H9 (cell line): Measurements from ENCODE around the gene PTGES2. TPM values are rescaled to one million over a fixed set of nuclear protein-coding genes. Genes with fewer than 3 reads are reported as not detected.

Experiments used
- DNase-seq: peaks from one replicate; pipeline ENCODE4 v3.0.0-alpha.2; 2017
- H2AFZ ChIP-seq: one replicate; pipeline ENCODE4 v1.6.1; 2013; ENCODE audit warnings: mild to moderate bottlenecking, low read length, control low read depth, moderate library complexity
- H2AK5ac ChIP-seq: 2 replicates; pipeline ENCODE4 v1.6.1; 2013; ENCODE audit warnings: low read length, control low read depth, mixed read lengths; ENCODE audit not compliant: insufficient read length
- H2BK120ac ChIP-seq: one replicate; pipeline ENCODE4 v1.6.1; 2013; ENCODE audit warnings: low read depth, mild to moderate bottlenecking, low read length, control low read depth, inconsistent platforms; ENCODE audit not compliant: poor library complexity, severe bottlenecking
- H2BK12ac ChIP-seq: 2 replicates; pipeline ENCODE4 v1.6.1; 2013; ENCODE audit warnings: low read length, control low read depth, mixed read lengths, low read depth; ENCODE audit not compliant: insufficient read length
- H2BK15ac ChIP-seq: 2 replicates; pipeline ENCODE4 v1.6.1; 2013; ENCODE audit warnings: low read depth, low read length, control low read depth
- H2BK20ac ChIP-seq: one replicate; pipeline ENCODE4 v1.6.1; 2013; ENCODE audit warnings: low read depth, mild to moderate bottlenecking, low read length, control low read depth, inconsistent platforms; ENCODE audit not compliant: poor library complexity, severe bottlenecking
- H2BK5ac ChIP-seq: 2 replicates; pipeline ENCODE4 v1.6.1; 2013; ENCODE audit warnings: low read length, control low read depth, mixed read lengths; ENCODE audit not compliant: insufficient read length
- H3K14ac ChIP-seq: 2 replicates; pipeline ENCODE4 v1.6.1; 2013; ENCODE audit warnings: low read length, control low read depth; ENCODE audit not compliant: insufficient read depth
- H3K18ac ChIP-seq: 2 replicates; pipeline ENCODE4 v1.6.1; 2013; ENCODE audit warnings: low read depth, mild to moderate bottlenecking, mixed read lengths, low read length, control low read depth; ENCODE audit not compliant: insufficient read length
- H3K23ac ChIP-seq: 2 replicates; pipeline ENCODE4 v1.6.1; 2013; ENCODE audit warnings: low read length, control low read depth, mixed read lengths, low read depth; ENCODE audit not compliant: insufficient read length
- H3K23me2 ChIP-seq: 2 replicates; pipeline ENCODE4 v1.6.1; 2013; ENCODE audit warnings: low read depth, mild to moderate bottlenecking, mixed read lengths, low read length, control low read depth; ENCODE audit not compliant: insufficient read length, poor library complexity, severe bottlenecking
- H3K27ac ChIP-seq: 2 replicates; pipeline ENCODE4 v1.5.1; 2013; ENCODE audit warnings: low read length, control low read depth, mixed read lengths, low read depth; ENCODE audit not compliant: insufficient read length
- H3K27me3 ChIP-seq: 2 replicates; pipeline ENCODE4 v1.6.1; 2013; ENCODE audit warnings: low read length, control low read depth, inconsistent platforms; ENCODE audit not compliant: insufficient read depth
- H3K4ac ChIP-seq: 2 replicates; pipeline ENCODE4 v1.6.1; 2013; ENCODE audit warnings: low read depth, mild to moderate bottlenecking, control low read depth, inconsistent platforms, low read length, moderate library complexity
- H3K4me1 ChIP-seq: 2 replicates; pipeline ENCODE4 v1.6.1; 2013; ENCODE audit warnings: low read length, control low read depth, inconsistent platforms; ENCODE audit not compliant: insufficient read depth
- H3K4me2 ChIP-seq: 2 replicates; pipeline ENCODE4 v1.6.1; 2013; ENCODE audit warnings: low read length, control low read depth, mixed read lengths; ENCODE audit not compliant: insufficient read length, insufficient read depth
- H3K56ac ChIP-seq: 2 replicates; pipeline ENCODE4 v1.6.1; 2013; ENCODE audit warnings: low read depth, mild to moderate bottlenecking, mixed read lengths, low read length, control low read depth; ENCODE audit not compliant: insufficient read length
- H3K79me1 ChIP-seq: 2 replicates; pipeline ENCODE4 v1.6.1; 2013; ENCODE audit warnings: low read depth, mild to moderate bottlenecking, moderate library complexity, low read length, control low read depth, inconsistent platforms; ENCODE audit not compliant: insufficient read depth, poor library complexity, severe bottlenecking
- H3K79me2 ChIP-seq: 2 replicates; pipeline ENCODE4 v1.6.1; 2013; ENCODE audit warnings: low read length, control low read depth, inconsistent platforms; ENCODE audit not compliant: insufficient read depth
- H3K9ac ChIP-seq: 2 replicates; pipeline ENCODE4 v1.6.1; 2013; ENCODE audit warnings: low read length, control low read depth, mixed read lengths; ENCODE audit not compliant: insufficient read length; ENCODE audit errors: extremely low read depth
- H3K9me3 ChIP-seq: one replicate; pipeline ENCODE4 v1.6.1; 2013; ENCODE audit warnings: low read depth, low read length, inconsistent platforms; ENCODE audit not compliant: control insufficient read depth
- H3T11ph ChIP-seq: one replicate; pipeline ENCODE4 v1.6.1; 2013; ENCODE audit warnings: mild to moderate bottlenecking, low read length, control low read depth, inconsistent platforms
- H4K20me1 ChIP-seq: one replicate; pipeline ENCODE4 v1.6.1; 2013; ENCODE audit not compliant: control insufficient read depth, insufficient read length, insufficient read depth
- H4K5ac ChIP-seq: 2 replicates; pipeline ENCODE4 v1.6.1; 2013; ENCODE audit warnings: low read depth, mild to moderate bottlenecking, mixed read lengths, low read length, control low read depth; ENCODE audit not compliant: insufficient read length
- H4K8ac ChIP-seq: replicated peaks from 2 replicates; pipeline ENCODE4 v1.6.1; 2013; ENCODE audit warnings: low read length, control low read depth, mixed read lengths, low read depth; ENCODE audit not compliant: insufficient read length
- H4K91ac ChIP-seq: 2 replicates; pipeline ENCODE4 v1.6.1; 2013; ENCODE audit warnings: low read depth, mild to moderate bottlenecking, moderate library complexity, mixed read lengths, low read length, control low read depth; ENCODE audit not compliant: insufficient read length
- H3K27ac Mint-ChIP-seq, 3 experiments: 2 replicates in 2 of 3; 3 replicates in 1 of 3; pipeline ENCODE4 v1.8.0; 2020 to 2021; ENCODE audit warnings: mixed read lengths in 3 of 3, mild to moderate bottlenecking in 1 of 3, moderate library complexity in 1 of 3
- H3K27me3 Mint-ChIP-seq: 2 replicates; pipeline ENCODE4 v1.8.0; 2021; ENCODE audit warnings: low read depth, mild to moderate bottlenecking, moderate library complexity, mixed read lengths
- H3K36me3 Mint-ChIP-seq, 3 experiments: 2 replicates in 2 of 3; 3 replicates in 1 of 3; pipeline ENCODE4 v1.8.0; 2020 to 2021; ENCODE audit warnings: low read depth in 3 of 3, mixed read lengths in 3 of 3; ENCODE audit not compliant: insufficient read depth in 1 of 3
- H3K4me1 Mint-ChIP-seq, 2 experiments: 2 replicates each; pipeline ENCODE4 v1.8.0; 2020; ENCODE audit warnings: mixed read lengths in 2 of 2
- H3K4me3 Mint-ChIP-seq, 2 experiments: 2 replicates in 1 of 2; 3 replicates in 1 of 2; pipeline ENCODE4 v1.8.0; 2020 to 2021; ENCODE audit warnings: mild to moderate bottlenecking in 2 of 2, mixed read lengths in 2 of 2, moderate library complexity in 1 of 2
- H3K9me3 Mint-ChIP-seq, 2 experiments: 2 replicates in 1 of 2; 3 replicates in 1 of 2; pipeline ENCODE4 v1.8.0; 2020; ENCODE audit warnings: mild to moderate bottlenecking in 2 of 2, mixed read lengths in 2 of 2, moderate library complexity in 1 of 2
- WGBS: extraction: QIAGEN DNeasy Blood & Tissue Kit; methylation state at CpG from one replicate; pipeline ENCODE4 v1.1.7; 2013; ENCODE audit warnings: missing lambda C conversion rate, low lambda C conversion rate, mixed read lengths; ENCODE audit not compliant: insufficient read length; ENCODE audit errors: extremely low coverage; 5-methylcytosine and 5-hydroxymethylcytosine counted together
- total RNA-seq: library from RNA; stranded (reverse); gene quantifications from 2 replicates; pipeline ENCODE4 v1.2.1, GENCODE V29; 2021
- TF ChIP-seq, protein P1 (sequence below): fragments of 200-600 bp; sonication (generic); conservative IDR thresholded peaks from 3 replicates; pipeline ENCODE4 v1.8.0; 2021; ENCODE audit warnings: antibody characterized with exemption, mild to moderate bottlenecking

Gene PTGES2
- total RNA-seq, 1 experiment from 2014 or later = 63.9 TPM

DNA sequence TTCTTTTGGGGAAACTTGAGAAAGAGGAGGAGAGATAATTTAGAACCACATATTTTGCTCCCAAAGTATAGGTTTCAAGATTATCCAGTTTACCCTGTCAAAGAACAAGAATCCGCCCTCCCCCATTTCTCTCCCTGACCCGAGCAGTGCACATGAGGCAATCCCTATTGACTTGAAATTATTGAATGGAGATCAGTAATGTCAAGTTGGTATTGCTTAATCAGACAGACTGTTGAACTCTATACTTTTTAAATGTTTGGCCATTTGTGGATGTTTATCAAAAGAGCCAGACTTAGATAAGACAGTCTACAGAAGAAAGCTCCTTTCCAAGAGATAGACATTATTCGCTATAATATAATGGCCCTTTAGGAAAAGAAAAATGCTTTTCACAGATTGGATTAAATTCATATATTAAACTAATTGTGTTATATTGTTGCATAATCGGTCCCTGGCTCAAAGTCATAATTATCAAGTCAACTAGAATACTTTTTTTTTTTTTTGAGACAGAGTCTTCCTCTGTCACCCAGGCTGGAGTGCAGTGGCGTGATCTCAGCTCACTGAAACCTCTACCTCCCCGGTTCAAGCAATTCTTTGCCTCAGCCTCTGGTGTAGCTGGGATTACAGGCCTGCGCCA lies 54.2 kb downstream of the PTGES2 start:
- Histone ChIP-seq H3K4ac (no peak overlapping the region), H2BK15ac (no peak overlapping the region), H2BK120ac (no peak overlapping the region), H2AFZ (no peak overlapping the region), H3K27me3 (no peaks in the 10 kb centered on the region), H3K56ac (no peak overlapping the region), H2AK5ac (no peak overlapping the region), H2BK20ac (no peak overlapping the region), H3K79me2 (peaks cover 5% of the 10 kb centered on the region; the same call in 1 of the 2 replicates), H3K27ac (no peak overlapping the region), H3K4me2 (no peak overlapping the region), H2BK5ac (no peak overlapping the region), H4K5ac (no peak overlapping the region), H3K9me3 (no peaks in the 10 kb centered on the region), H4K8ac (no peak overlapping the region), H4K20me1 (no peaks in the 10 kb centered on the region), H3K14ac (no peak overlapping the region), H3K23ac (no peak overlapping the region), H3K18ac (no peak overlapping the region), H3K79me1 (no peaks in the 10 kb centered on the region), H4K91ac (no peak overlapping the region), H2BK12ac (no peak overlapping the region), H3T11ph (no peak overlapping the region), H3K9ac (no peak overlapping the region), H3K4me1 (peaks cover 4% of the 10 kb centered on the region; the same call in 1 of the 2 replicates), H3K23me2 (peaks cover 9% of the 10 kb centered on the region)
- no CpG with 5 or more reads among the region's 7 CpGs for WGBS
- H3K9me3 Mint-ChIP-seq = no peaks in the 10 kb centered on the region
- no peaks in the 10 kb centered on the region for H3K27me3 Mint-ChIP-seq
- no peak overlapping the region for H3K27ac Mint-ChIP-seq
- TF ChIP-seq, protein P1, sequence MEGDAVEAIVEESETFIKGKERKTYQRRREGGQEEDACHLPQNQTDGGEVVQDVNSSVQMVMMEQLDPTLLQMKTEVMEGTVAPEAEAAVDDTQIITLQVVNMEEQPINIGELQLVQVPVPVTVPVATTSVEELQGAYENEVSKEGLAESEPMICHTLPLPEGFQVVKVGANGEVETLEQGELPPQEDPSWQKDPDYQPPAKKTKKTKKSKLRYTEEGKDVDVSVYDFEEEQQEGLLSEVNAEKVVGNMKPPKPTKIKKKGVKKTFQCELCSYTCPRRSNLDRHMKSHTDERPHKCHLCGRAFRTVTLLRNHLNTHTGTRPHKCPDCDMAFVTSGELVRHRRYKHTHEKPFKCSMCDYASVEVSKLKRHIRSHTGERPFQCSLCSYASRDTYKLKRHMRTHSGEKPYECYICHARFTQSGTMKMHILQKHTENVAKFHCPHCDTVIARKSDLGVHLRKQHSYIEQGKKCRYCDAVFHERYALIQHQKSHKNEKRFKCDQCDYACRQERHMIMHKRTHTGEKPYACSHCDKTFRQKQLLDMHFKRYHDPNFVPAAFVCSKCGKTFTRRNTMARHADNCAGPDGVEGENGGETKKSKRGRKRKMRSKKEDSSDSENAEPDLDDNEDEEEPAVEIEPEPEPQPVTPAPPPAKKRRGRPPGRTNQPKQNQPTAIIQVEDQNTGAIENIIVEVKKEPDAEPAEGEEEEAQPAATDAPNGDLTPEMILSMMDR = no peak
- DNase-seq = no peak
- peaks cover 0 to 6% (median 0%) of the 10 kb centered on the region in 3 experiments; a peak in 3 of 7 replicates for H3K36me3 Mint-ChIP-seq
- no peak overlapping the region for H3K4me3 Mint-ChIP-seq
- peaks cover 28 to 29% of the 10 kb centered on the region in 2 experiments for H3K4me1 Mint-ChIP-seq
